HFFc6 (cell line): ENCODE measurements around the gene EIPR1. TPM values are rescaled to one million over a fixed set of nuclear protein-coding genes. Genes with fewer than 3 reads are reported as not detected.

ENCODE experiments used
- DNase-seq: peaks from one replicate; pipeline ENCODE4 v3.0.0-alpha.2; 2018
- H3K27ac Mint-ChIP-seq: 2 replicates; pipeline ENCODE4 v1.8.0; 2020; ENCODE audit warnings: mild to moderate bottlenecking, mixed read lengths
- H3K27me3 Mint-ChIP-seq: 2 replicates; pipeline ENCODE4 v1.8.0; 2021; ENCODE audit warnings: mild to moderate bottlenecking, moderate library complexity, mixed read lengths; ENCODE audit not compliant: insufficient read depth
- H3K36me3 Mint-ChIP-seq: 2 replicates; pipeline ENCODE4 v1.8.0; 2021; ENCODE audit warnings: low read depth, mixed read lengths
- H3K4me1 Mint-ChIP-seq: 2 replicates; pipeline ENCODE4 v1.8.0; 2020; ENCODE audit warnings: low read depth, mixed read lengths
- H3K4me3 Mint-ChIP-seq: 2 replicates; pipeline ENCODE4 v1.8.0; 2020; ENCODE audit warnings: mild to moderate bottlenecking, moderate library complexity, mixed read lengths
- H3K9me3 Mint-ChIP-seq: 2 replicates; pipeline ENCODE4 v1.8.0; 2020; ENCODE audit warnings: mild to moderate bottlenecking, mixed read lengths
- CTCF ChIP-seq: fragments of 200-600 bp; sonication (generic); IDR thresholded peaks from 2 replicates; pipeline ENCODE4 v1.5.0; 2021; ENCODE audit warnings: antibody characterized with exemption, mild to moderate bottlenecking
- total RNA-seq, 6 experiments: library from RNA; stranded (reverse); fragmentation: NEBNext Ultra II Directional; extraction: Animal tissue kit (Norgen Biotek cat#: 25700); gene quantifications; 2 replicates in 1 of 6; 3 replicates in 5 of 6; pipeline ENCODE4 v1.2.3, GENCODE V29; 2021

The EIPR1 gene
- total RNA-seq, 6 experiments from 2014 or later: 26.6 to 30.9 (median 28.8) TPM

GRCh38 chr2:3406501-3406900 lies 28.9 kb upstream of the EIPR1 start:
- Mint-ChIP-seq H3K4me3 (no peak overlapping the region), H3K27me3 (no peaks in the 10 kb centered on the region), H3K27ac (no peak overlapping the region), H3K9me3 (no peaks in the 10 kb centered on the region), H3K36me3 (peaks cover 10% of the 10 kb centered on the region), H3K4me1 (no peaks in the 10 kb centered on the region)
- DNase-seq: no peak
- TF ChIP-seq CTCF: no peak

GRCh38 chr2:3405876-3406275 lies 28.3 kb upstream of the EIPR1 start:
- H3K27me3 Mint-ChIP-seq: no peaks in the 10 kb centered on the region
- H3K36me3 Mint-ChIP-seq: peaks cover 10% of the 10 kb centered on the region
- TF ChIP-seq CTCF: no peak
- H3K27ac Mint-ChIP-seq: no peak overlapping the region
- H3K4me1 Mint-ChIP-seq: no peaks in the 10 kb centered on the region
- DNase-seq: no peak
- no peaks in the 10 kb centered on the region for H3K9me3 Mint-ChIP-seq
- H3K4me3 Mint-ChIP-seq: no peak overlapping the region

GRCh38 chr2:3405307-3405706 lies 27.7 kb upstream of the EIPR1 start:
- Mint-ChIP-seq H3K9me3 (no peaks in the 10 kb centered on the region), H3K27ac (no peak overlapping the region), H3K36me3 (peaks cover 10% of the 10 kb centered on the region), H3K27me3 (no peaks in the 10 kb centered on the region), H3K4me1 (no peaks in the 10 kb centered on the region), H3K4me3 (no peak overlapping the region)
- no peak for DNase-seq
- no peak for TF ChIP-seq CTCF

DNA sequence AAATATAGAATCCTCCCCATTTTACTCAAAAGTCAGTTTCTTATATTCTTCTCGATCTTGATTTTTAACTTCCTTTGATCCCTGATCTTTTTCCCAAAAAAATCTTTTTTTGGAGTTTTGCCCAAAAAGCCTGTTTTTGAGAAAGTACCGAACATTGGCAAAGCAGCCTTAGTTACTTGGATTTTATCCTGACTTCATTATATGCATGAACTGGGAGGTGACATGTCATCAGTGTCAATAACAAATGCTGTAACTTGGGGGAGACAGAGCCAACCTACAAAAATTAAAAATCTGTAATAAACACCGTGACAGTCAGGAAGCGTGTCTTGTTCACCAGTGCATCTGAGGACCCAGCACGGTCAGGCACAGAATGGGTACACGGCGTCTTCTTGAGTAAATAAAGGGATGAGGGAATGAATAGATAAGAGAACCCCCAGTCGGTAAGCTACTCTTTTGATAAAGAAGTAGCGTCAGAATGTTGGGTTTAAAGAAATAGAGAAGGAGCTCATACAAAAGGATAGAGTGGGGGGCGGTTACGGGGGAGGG lies 26.8 kb upstream of the EIPR1 start:
- DNase-seq: no peak
- Mint-ChIP-seq H3K4me1 (no peaks in the 10 kb centered on the region), H3K27ac (no peak overlapping the region), H3K27me3 (no peaks in the 10 kb centered on the region), H3K4me3 (no peak overlapping the region), H3K9me3 (no peaks in the 10 kb centered on the region), H3K36me3 (peaks cover 10% of the 10 kb centered on the region)
- no peak for TF ChIP-seq CTCF

GRCh38 chr2:3403587-3404334 lies 26.1 kb upstream of the EIPR1 start:
- TF ChIP-seq CTCF: no peak
- Mint-ChIP-seq H3K27ac (no peak overlapping the region), H3K27me3 (no peaks in the 10 kb centered on the region), H3K4me1 (no peaks in the 10 kb centered on the region), H3K9me3 (no peaks in the 10 kb centered on the region), H3K36me3 (peaks cover 10% of the 10 kb centered on the region), H3K4me3 (no peak overlapping the region)
- no peak for DNase-seq
